Measurements from ENCODE around the gene CAP1. TPM values are rescaled to one million over a fixed set of nuclear protein-coding genes. Genes with fewer than 3 reads are reported as not detected.

Gene CAP1
- total and polyA plus RNA-seq, 9 of the 15 experiments (the other 6 are each of a cell fraction or from before 2014, with no cell fraction given) = 230 to 658 (median 281) TPM

GRCh38 chr1:40059960-40060750, 19.6 kb downstream of the CAP1 start (continued):
- TF ChIP-seq CREB3L1 (IDR thresholded peaks at IDR 0.05; ENCODE audit: borderline replicate concordance, low read depth) (no peak), SAFB (IDR thresholded peaks at IDR 0.05; ENCODE audit: borderline replicate concordance, low read depth, low read length) (no peak), REST (IDR thresholded peaks at IDR 0.05; ENCODE audit: borderline replicate concordance) (no peak), REST (CRISPR knock-in tag; IDR thresholded peaks at IDR 0.05; ENCODE audit: low read depth) (0 out of 2 replicates have a peak, but pooled peaks have one; percentile 39), ZNF583 (CRISPR knock-in tag; IDR thresholded peaks at IDR 0.05) (peak; percentile 95), ARID3B (CRISPR knock-in tag; IDR thresholded peaks at IDR 0.05; ENCODE audit: borderline replicate concordance) (peak; percentile 79; the same call in 1 of the 2 replicates), HEY1 (CRISPR knock-in tag; IDR thresholded peaks at IDR 0.05; ENCODE audit: borderline replicate concordance) (peak; percentile 86), CBFA2T2 (conservative IDR thresholded peaks at IDR 0.05) (no peak), NR2C1 (IDR thresholded peaks at IDR 0.05) (no peak), NR2C1 (tag; IDR thresholded peaks at IDR 0.05) (peak; percentile 83), ATF4 (CRISPR knock-in tag; IDR thresholded peaks at IDR 0.05) (peak; percentile 69; the same call in 1 of the 2 replicates), C11orf30 (IDR thresholded peaks at IDR 0.05; ENCODE audit: low read depth) (peak; percentile 68), STAT5A (IDR thresholded peaks at IDR 0.05; ENCODE audit: borderline replicate concordance, low read length) (no peak), CREB3 (tag; conservative IDR thresholded peaks at IDR 0.05; ENCODE audit: low read depth) (peak; percentile 87)
